Liver (tissue), 3 donors: ENCODE results near the gene CCDC6.

Source experiments
- ATF3 ChIP-seq: IDR thresholded peaks from 2 replicates; pipeline ENCODE4 v1.6.1; 2016; ENCODE audit warnings: antibody characterized with exemption
- CTCF ChIP-seq: fragments of 150-350 bp; IDR thresholded peaks from 2 replicates; pipeline ENCODE4 v1.5.1; 2017; ENCODE audit warnings: improper control_type of control experiment, low read depth, low read length; ENCODE audit not compliant: missing input control
- EGR1 ChIP-seq, 2 donors: IDR thresholded peaks; 2 replicates each; pipeline ENCODE4 v1.6.1; 2016 to 2018; ENCODE audit warnings: antibody characterized with exemption in 2 of 2, low read depth in 2 of 2
- GABPA ChIP-seq, 2 donors: IDR thresholded peaks in 1 of 2; conservative IDR thresholded peaks in 1 of 2; 2 replicates each; pipeline ENCODE4 v1.6.1; 2016; ENCODE audit warnings: antibody characterized with exemption in 2 of 2, mild to moderate bottlenecking in 1 of 2, moderate library complexity in 1 of 2
- HNF4A ChIP-seq, 2 donors: conservative IDR thresholded peaks; 2 replicates each; pipeline ENCODE4 v1.6.1; 2016; ENCODE audit warnings: antibody characterized with exemption in 2 of 2, mild to moderate bottlenecking in 2 of 2
- MAX ChIP-seq: IDR thresholded peaks from 2 replicates; pipeline ENCODE4 v1.6.1; 2016; ENCODE audit warnings: antibody characterized with exemption
- RAD21 ChIP-seq, 2 donors: IDR thresholded peaks; 2 replicates each; pipeline ENCODE4 v1.6.1; 2016; ENCODE audit warnings: antibody characterized with exemption in 2 of 2, mild to moderate bottlenecking in 2 of 2
- REST ChIP-seq: IDR thresholded peaks from 2 replicates; pipeline ENCODE4 v1.6.1; 2016; ENCODE audit warnings: antibody characterized with exemption, mild to moderate bottlenecking
- SP1 ChIP-seq: IDR thresholded peaks from 2 replicates; pipeline ENCODE4 v1.6.1; 2018; ENCODE audit warnings: antibody characterized with exemption, mild to moderate bottlenecking
- TAF1 ChIP-seq: conservative IDR thresholded peaks from 2 replicates; pipeline ENCODE4 v1.6.1; 2016; ENCODE audit warnings: antibody characterized with exemption, mild to moderate bottlenecking
- YY1 ChIP-seq: IDR thresholded peaks from 2 replicates; pipeline ENCODE4 v1.6.1; 2016; ENCODE audit warnings: antibody characterized with exemption, mild to moderate bottlenecking
- donor health status: healthy.
- donor health status: healthy.

GRCh38 chr10:59864141-59864962, 42.0 kb downstream of the CCDC6 start:
- TF ChIP-seq CTCF (no peak), REST (no peak), MAX (no peak), GABPA (IDR thresholded peaks at IDR 0.05 in 1 of 2, conservative IDR thresholded peaks at IDR 0.05 in 1 of 2) (no peak), RAD21 (IDR thresholded peaks at IDR 0.05) (no peak), TAF1 (no peak), HNF4A (conservative IDR thresholded peaks at IDR 0.05) (no peak), EGR1 (IDR thresholded peaks at IDR 0.05; ENCODE audit: low read depth in 2 of 2) (no peak), YY1 (no peak), ATF3 (no peak), SP1 (no peak)
